ENCODE measurements around the gene PRR20G.

PRR20G gene

GRCh38 chr3:127263586-127264231 is 24.1 kb downstream of the PRR20G start:
- no peak for TF ChIP-seq CTCF (IDR thresholded peaks at IDR 0.05; ENCODE audit: borderline replicate concordance, insufficient read depth, low read depth, low read length)
- H3K4me3 ChIP-seq (ENCODE audit: low read depth, low read length) = no peak overlapping the region

GRCh38 chr3:127263037-127263436 is 24.8 kb downstream of the PRR20G start:
- no peak for TF ChIP-seq CTCF (IDR thresholded peaks at IDR 0.05; ENCODE audit: borderline replicate concordance, insufficient read depth, low read depth, low read length)
- H3K4me3 ChIP-seq (ENCODE audit: low read depth, low read length) = no peak overlapping the region

- no peak for TF ChIP-seq CTCF (IDR thresholded peaks at IDR 0.05; ENCODE audit: borderline replicate concordance, insufficient read depth, low read depth, low read length)
- H3K4me3 ChIP-seq (ENCODE audit: low read depth, low read length) = no peak overlapping the region
Observed at GRCh38 chr3:127262533-127262932, 25.3 kb downstream of the PRR20G start.

- no peak for TF ChIP-seq CTCF (IDR thresholded peaks at IDR 0.05; ENCODE audit: borderline replicate concordance, insufficient read depth, low read depth, low read length)
- no peak overlapping the region for H3K4me3 ChIP-seq (ENCODE audit: low read depth, low read length)
Observed at GRCh38 chr3:127261925-127262324, 25.9 kb downstream of the PRR20G start.

- no peak for TF ChIP-seq CTCF (IDR thresholded peaks at IDR 0.05; ENCODE audit: borderline replicate concordance, insufficient read depth, low read depth, low read length)
Observed at GRCh38 chr3:127260826-127261555, 26.9 kb downstream of the PRR20G start.

GRCh38 chr3:127260416-127260815 is 27.4 kb downstream of the PRR20G start:
- no peak for TF ChIP-seq CTCF (IDR thresholded peaks at IDR 0.05; ENCODE audit: borderline replicate concordance, insufficient read depth, low read depth, low read length)

More at GRCh38 chr3:127260826-127261555, 26.9 kb downstream of the PRR20G start:
- H3K4me3 ChIP-seq (ENCODE audit: low read depth, low read length) = no peak overlapping the region

GRCh38 chr3:127259882-127260281 is 28.0 kb downstream of the PRR20G start:
- H3K4me3 ChIP-seq (ENCODE audit: low read depth, low read length) = no peak overlapping the region
- TF ChIP-seq CTCF (IDR thresholded peaks at IDR 0.05; ENCODE audit: borderline replicate concordance, insufficient read depth, low read depth, low read length) = no peak

More at GRCh38 chr3:127260416-127260815, 27.4 kb downstream of the PRR20G start:
- H3K4me3 ChIP-seq (ENCODE audit: low read depth, low read length) = no peak overlapping the region

All from GM12875 (cell line).